Panc1 (cell line): ENCODE measurements around the gene SPEG. TPM values are rescaled to one million over a fixed set of nuclear protein-coding genes. Genes with fewer than 3 reads are reported as not detected.

Experiments used
- ATAC-seq: fragments of 200-7000 bp; cut with Tn5 transposase; 2 replicates; pipeline ENCODE4 v1.9.1; 2020; ENCODE audit warnings: mild to moderate bottlenecking, moderate library complexity
- BruUV-seq: library from RNA; stranded (reverse); fragments of 400-500 nt; replicated peaks from 2 replicates; lab custom pipeline; 2021; lab: Mats Ljungman, UMichigan
- CTCF ChIA-PET: fragments of 300-600 bp; sonication (Branson Sonifier 250); formaldehyde crosslinking; loops from one replicate; lab custom pipeline; 2022; ENCODE audit warnings: antibody characterized with exemption; lab: Charles Lee
- POLR2A ChIA-PET: fragments of 300-600 bp; sonication (Branson Sonifier 250); formaldehyde crosslinking; loops from one replicate; lab custom pipeline; 2022; ENCODE audit warnings: antibody characterized with exemption; lab: Charles Lee
- DNase-seq: peaks from one replicate; pipeline ENCODE4 v3.0.0-alpha.2; 2010; ENCODE audit warnings: low read depth, low spot score
- H3K27ac ChIP-seq: 2 replicates; pipeline ENCODE4 v1.5.1; 2011; ENCODE audit warnings: mild to moderate bottlenecking, low read length, inconsistent platforms
- H3K27me3 ChIP-seq: fragments of 200-500 bp; sonication (Bioruptor generic); 2 replicates; pipeline ENCODE4 v1.6.0; 2014; ENCODE audit warnings: low read length, inconsistent platforms; ENCODE audit not compliant: control insufficient read depth, insufficient read depth
- H3K36me3 ChIP-seq: fragments of 200-500 bp; sonication (Bioruptor generic); 2 replicates; pipeline ENCODE4 v1.5.1; 2014; ENCODE audit warnings: inconsistent platforms, mild to moderate bottlenecking, low read length, moderate library complexity; ENCODE audit not compliant: control insufficient read depth, insufficient read depth
- H3K4me1 ChIP-seq: 2 replicates; pipeline ENCODE4 v1.5.1; 2011; ENCODE audit warnings: inconsistent platforms, mild to moderate bottlenecking, low read length, moderate library complexity; ENCODE audit not compliant: control insufficient read depth, insufficient read depth
- H3K4me3 ChIP-seq, 2 experiments: 2 replicates each; pipeline ENCODE4 v1.5.1; 2011 to 2012; ENCODE audit warnings: low read depth in 2 of 2, low read length in 2 of 2, mild to moderate bottlenecking in 2 of 2, inconsistent platforms in 1 of 2, moderate library complexity in 1 of 2
- H3K9me3 ChIP-seq: fragments of 200-500 bp; sonication (Bioruptor generic); 2 replicates; pipeline ENCODE4 v1.5.1; 2014; ENCODE audit warnings: low read depth, mild to moderate bottlenecking, inconsistent platforms, low read length, moderate library complexity; ENCODE audit not compliant: control insufficient read depth, insufficient read depth
- POLR2AphosphoS5 ChIP-seq: IDR thresholded peaks from 2 replicates; pipeline ENCODE4 v1.6.1; 2012; ENCODE audit warnings: mild to moderate bottlenecking, low read depth, low read length, moderate library complexity
- SIN3A ChIP-seq: IDR thresholded peaks from 2 replicates; pipeline ENCODE4 v1.6.1; 2012; ENCODE audit warnings: low read depth, mild to moderate bottlenecking, low read length, moderate library complexity, borderline replicate concordance; ENCODE audit not compliant: insufficient read depth
- TCF7L2 ChIP-seq: IDR thresholded peaks from 2 replicates; pipeline ENCODE4 v1.6.1; 2011; ENCODE audit warnings: mild to moderate bottlenecking, low read depth, low read length, inconsistent platforms
- in situ Hi-C: cut with HindIII; loops from 2 replicates; pipeline ENCODE4 v1.10.0; 2016; ENCODE audit warnings: low sequenced_read_pairs, low pct_unique_long_range_greater_than_20kb
- intact Hi-C: fragments of 100-400 bp; cut with micrococcal nuclease; formaldehyde crosslinking; loops from one replicate; pipeline ENCODE4 v1.10.0; 2022; ENCODE audit not compliant: unreplicated experiment
- total RNA-seq: library from RNA; stranded (reverse); gene quantifications from one replicate; pipeline ENCODE4 v1.2.1, GENCODE V29; 2021; ENCODE audit not compliant: unreplicated experiment
- TF ChIP-seq, protein P1 (sequence below): fragments of 450-650 bp; IDR thresholded peaks from 2 replicates; pipeline ENCODE4 v1.5.1; 2017; ENCODE audit warnings: mild to moderate bottlenecking
- TF ChIP-seq, protein P2 (sequence below), 2 experiments: IDR thresholded peaks; 2 replicates each; pipeline ENCODE4 v1.6.1; 2011 to 2012; ENCODE audit warnings: low read depth in 2 of 2, control low read depth in 1 of 2, low read length in 1 of 2, mild to moderate bottlenecking in 1 of 2, moderate library complexity in 1 of 2; ENCODE audit not compliant: insufficient read depth in 1 of 2

Gene SPEG
- total RNA-seq, 1 experiment from 2014 or later, result 3.4 TPM

DNA sequence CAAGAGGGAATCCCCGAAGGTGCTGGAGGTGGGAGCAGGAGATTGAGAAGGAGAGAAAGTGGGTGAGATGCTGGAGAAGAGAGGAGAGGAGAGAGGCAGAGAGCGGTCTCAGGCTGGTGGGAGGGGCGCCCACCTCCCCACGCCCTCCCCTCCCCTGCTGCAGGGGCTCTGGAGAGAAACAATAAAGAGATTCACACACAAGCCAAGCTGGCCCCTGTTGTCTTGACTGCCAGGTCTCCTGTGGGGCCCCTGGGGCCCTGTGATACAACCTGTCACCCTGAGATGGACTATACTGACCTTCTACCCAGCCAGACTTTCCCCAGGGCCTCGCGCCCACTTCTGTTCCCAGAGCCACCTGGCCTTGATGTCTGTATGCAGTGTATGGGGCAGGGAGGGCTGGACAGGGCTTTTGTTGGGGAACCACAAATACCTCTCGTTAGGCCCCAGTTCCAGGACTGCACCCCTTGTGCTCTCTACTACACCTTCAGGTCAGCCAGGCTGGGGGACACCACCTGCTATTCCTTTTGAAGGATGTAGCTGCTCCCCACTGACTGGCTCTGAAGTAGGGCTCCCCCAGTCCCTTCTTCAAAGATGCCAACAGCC is 8.0 kb upstream of the SPEG start:
- intact Hi-C loops, result no loop called here
- H3K27ac ChIP-seq, result no peak overlapping the region
- ChIA-PET CTCF (interaction anchor here (0.7 kb wide), 2 partner anchors 35 to 206 kb away, joined by 3 to 4 read pairs; no protein-coding TSS in a partner anchor), POLR2A (no interaction called here)
- no TSS peak for BruUV-seq
- no peak for ATAC-seq
- H3K9me3 ChIP-seq, result no peaks in the 10 kb centered on the region
- TF ChIP-seq, protein P1, sequence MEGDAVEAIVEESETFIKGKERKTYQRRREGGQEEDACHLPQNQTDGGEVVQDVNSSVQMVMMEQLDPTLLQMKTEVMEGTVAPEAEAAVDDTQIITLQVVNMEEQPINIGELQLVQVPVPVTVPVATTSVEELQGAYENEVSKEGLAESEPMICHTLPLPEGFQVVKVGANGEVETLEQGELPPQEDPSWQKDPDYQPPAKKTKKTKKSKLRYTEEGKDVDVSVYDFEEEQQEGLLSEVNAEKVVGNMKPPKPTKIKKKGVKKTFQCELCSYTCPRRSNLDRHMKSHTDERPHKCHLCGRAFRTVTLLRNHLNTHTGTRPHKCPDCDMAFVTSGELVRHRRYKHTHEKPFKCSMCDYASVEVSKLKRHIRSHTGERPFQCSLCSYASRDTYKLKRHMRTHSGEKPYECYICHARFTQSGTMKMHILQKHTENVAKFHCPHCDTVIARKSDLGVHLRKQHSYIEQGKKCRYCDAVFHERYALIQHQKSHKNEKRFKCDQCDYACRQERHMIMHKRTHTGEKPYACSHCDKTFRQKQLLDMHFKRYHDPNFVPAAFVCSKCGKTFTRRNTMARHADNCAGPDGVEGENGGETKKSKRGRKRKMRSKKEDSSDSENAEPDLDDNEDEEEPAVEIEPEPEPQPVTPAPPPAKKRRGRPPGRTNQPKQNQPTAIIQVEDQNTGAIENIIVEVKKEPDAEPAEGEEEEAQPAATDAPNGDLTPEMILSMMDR, result no peak
- TF ChIP-seq POLR2AphosphoS5 (no peak), TCF7L2 (no peak), SIN3A (no peak)
- TF ChIP-seq, protein P2, sequence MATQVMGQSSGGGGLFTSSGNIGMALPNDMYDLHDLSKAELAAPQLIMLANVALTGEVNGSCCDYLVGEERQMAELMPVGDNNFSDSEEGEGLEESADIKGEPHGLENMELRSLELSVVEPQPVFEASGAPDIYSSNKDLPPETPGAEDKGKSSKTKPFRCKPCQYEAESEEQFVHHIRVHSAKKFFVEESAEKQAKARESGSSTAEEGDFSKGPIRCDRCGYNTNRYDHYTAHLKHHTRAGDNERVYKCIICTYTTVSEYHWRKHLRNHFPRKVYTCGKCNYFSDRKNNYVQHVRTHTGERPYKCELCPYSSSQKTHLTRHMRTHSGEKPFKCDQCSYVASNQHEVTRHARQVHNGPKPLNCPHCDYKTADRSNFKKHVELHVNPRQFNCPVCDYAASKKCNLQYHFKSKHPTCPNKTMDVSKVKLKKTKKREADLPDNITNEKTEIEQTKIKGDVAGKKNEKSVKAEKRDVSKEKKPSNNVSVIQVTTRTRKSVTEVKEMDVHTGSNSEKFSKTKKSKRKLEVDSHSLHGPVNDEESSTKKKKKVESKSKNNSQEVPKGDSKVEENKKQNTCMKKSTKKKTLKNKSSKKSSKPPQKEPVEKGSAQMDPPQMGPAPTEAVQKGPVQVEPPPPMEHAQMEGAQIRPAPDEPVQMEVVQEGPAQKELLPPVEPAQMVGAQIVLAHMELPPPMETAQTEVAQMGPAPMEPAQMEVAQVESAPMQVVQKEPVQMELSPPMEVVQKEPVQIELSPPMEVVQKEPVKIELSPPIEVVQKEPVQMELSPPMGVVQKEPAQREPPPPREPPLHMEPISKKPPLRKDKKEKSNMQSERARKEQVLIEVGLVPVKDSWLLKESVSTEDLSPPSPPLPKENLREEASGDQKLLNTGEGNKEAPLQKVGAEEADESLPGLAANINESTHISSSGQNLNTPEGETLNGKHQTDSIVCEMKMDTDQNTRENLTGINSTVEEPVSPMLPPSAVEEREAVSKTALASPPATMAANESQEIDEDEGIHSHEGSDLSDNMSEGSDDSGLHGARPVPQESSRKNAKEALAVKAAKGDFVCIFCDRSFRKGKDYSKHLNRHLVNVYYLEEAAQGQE (IDR thresholded peaks at IDR 0.05; ENCODE audit: insufficient read depth in 1 of 2, low read depth in 2 of 2, low read length in 1 of 2), result no peak
- no peaks in the 10 kb centered on the region; the same call in 1 of the 2 replicates for H3K4me1 ChIP-seq
- no peaks in the 10 kb centered on the region for H3K36me3 ChIP-seq
- in situ Hi-C loops, result no loop called here
- no peak overlapping the region for H3K4me3 ChIP-seq
- no peak for DNase-seq
- H3K27me3 ChIP-seq, result no peaks in the 10 kb centered on the region

DNA sequence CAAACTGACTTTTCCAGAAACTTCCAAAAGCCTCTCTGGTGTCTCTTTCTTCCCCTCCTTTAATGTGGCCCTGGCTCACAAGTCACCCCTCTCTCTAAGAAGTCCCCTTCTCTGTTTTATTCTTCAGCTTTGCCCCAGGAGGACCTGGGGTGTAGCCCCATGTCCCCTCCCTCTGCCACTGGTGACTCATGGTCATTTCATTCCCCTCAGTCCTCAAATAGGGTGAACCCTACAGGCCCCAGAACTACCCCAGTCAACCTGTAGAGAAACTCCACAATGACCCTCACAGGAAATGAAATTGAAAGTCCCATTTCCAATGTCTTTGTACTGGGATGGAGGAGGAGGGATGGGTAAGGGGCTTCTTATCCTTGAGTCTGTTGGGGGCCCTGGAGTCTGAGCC is 6.2 kb upstream of the SPEG start:
- no peak overlapping the region for H3K27ac ChIP-seq
- H3K27me3 ChIP-seq, result no peaks in the 10 kb centered on the region
- no peaks in the 10 kb centered on the region; the same call in 1 of the 2 replicates for H3K4me1 ChIP-seq
- ATAC-seq, result no peak
- POLR2A ChIA-PET, result no interaction called here
- no TSS peak for BruUV-seq
- DNase-seq, result no peak
- H3K36me3 ChIP-seq, result no peaks in the 10 kb centered on the region
- H3K4me3 ChIP-seq, result no peak overlapping the region
- in situ Hi-C loops, result no loop called here
- intact Hi-C loops, result no loop called here
- no peaks in the 10 kb centered on the region for H3K9me3 ChIP-seq
- CTCF ChIA-PET, result no interaction called here
- no peak for TF ChIP-seq SIN3A
- TF ChIP-seq TCF7L2, result no peak
- TF ChIP-seq, protein P2 (IDR thresholded peaks at IDR 0.05; ENCODE audit: insufficient read depth in 1 of 2, low read depth in 2 of 2, low read length in 1 of 2), result no peak
- no peak for TF ChIP-seq POLR2AphosphoS5
- TF ChIP-seq, protein P1, result no peak
